D721Med (cell line): ENCODE measurements around the gene COMMD9.

ENCODE experiments used
- DNase-seq: peaks from one replicate; pipeline ENCODE4 v3.0.0; 2011; ENCODE audit warnings: low spot score; ENCODE audit not compliant: insufficient read length
- FAIRE-seq: peaks from 2 replicates; lab custom pipeline; 2011; peaks lifted over from hg19 to GRCh38; lab: Jason Lieb, UNC
- CTCF ChIP-seq: IDR thresholded peaks from 2 replicates; pipeline ENCODE4 v1.5.1; 2012; ENCODE audit warnings: mild to moderate bottlenecking, control low read depth; ENCODE audit not compliant: insufficient read depth; ENCODE audit errors: missing control alignments

Gene COMMD9

DNA sequence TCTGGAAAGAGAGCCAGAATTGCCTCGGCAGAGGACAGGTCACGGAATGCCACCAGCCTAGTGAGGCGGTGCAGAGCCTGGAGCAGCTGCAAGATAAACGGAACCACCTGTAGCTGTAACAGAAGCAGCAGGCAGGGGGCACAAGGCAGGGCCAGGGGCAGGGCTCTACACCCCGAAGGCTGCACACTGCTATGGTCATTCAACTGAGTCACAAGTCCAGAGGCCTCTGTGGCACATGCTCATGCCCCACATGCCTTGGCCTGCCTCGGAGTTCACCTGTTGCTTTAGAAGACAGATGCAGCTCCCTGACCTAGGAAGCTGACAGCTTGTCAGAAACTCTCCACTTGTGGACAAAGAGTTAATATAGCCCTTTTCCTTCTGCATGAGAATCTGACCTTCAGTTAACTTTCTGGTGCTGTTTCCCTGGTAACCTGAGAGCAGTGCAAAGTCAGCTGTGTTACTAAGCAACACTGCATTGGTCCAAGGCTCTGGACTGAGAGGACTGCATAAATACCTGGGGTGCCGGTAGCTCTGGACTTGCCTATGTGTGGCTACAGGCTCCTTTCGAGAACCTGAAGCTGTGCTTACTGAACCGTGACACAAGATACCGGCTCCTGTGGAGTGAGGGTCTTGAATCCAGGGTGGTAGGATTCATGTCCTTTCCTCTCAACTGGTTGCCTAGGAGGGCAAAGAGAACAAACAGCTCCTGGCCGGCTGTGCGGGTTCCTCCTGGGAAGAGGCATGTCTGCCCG is 10.5 kb downstream of the COMMD9 start:
- no peak for FAIRE-seq
- DNase-seq: no peak
- no peak for TF ChIP-seq CTCF

DNA sequence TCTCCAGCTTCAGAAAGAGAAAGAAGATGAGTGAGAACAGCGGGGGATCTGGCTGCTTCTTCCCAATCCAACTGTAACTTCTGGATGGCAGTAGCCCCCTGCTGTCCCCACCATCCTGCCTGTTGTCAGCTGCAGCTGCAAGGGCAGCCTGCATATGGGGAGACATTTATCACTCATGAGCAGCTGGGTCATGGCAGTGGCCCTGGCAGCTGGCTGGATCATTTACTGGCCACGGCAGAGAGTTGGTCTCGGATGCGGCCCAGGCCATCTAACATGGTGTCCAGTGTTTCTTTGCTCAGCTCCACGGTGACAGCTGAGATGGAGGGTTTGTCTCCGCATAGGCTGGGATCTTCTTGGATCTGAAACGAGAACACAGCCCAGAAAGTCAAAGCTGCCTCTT is 14.8 kb downstream of the COMMD9 start:
- FAIRE-seq: no peak

DNA sequence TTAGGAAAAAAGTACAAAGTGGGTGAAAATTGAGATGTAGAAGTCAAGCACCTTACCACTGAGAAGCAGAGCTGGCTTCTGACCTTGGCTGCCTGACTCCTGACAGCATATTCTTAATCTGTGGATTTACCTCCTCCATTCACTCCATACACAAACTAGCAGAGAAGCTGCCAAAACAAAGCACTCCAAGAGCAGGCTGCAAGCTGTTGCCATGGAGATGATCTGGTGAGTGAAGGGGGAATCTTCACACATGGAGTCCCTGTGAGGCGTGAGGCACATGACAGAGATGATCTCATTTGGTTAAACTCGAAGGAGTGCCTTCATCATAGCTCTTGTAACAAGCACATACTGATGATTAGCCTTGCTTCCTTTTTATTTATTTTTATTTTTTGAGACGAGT is 16.1 kb downstream of the COMMD9 start:
- no peak for FAIRE-seq
- TF ChIP-seq CTCF: no peak

More for the DNA sequence above, 14.8 kb downstream of the COMMD9 start:
- DNase-seq: no peak
- TF ChIP-seq CTCF: no peak

GRCh38 chr11:36271794-36272407 is 17.3 kb downstream of the COMMD9 start:
- no peak for FAIRE-seq
- TF ChIP-seq CTCF: no peak
- DNase-seq: no peak

More for the DNA sequence above, 16.1 kb downstream of the COMMD9 start:
- DNase-seq: no peak

- DNase-seq (no peak), FAIRE-seq (no peak)
- TF ChIP-seq CTCF: no peak
Observed at GRCh38 chr11:36270701-36271100, 18.5 kb downstream of the COMMD9 start.

- TF ChIP-seq CTCF: no peak
- FAIRE-seq (no peak), DNase-seq (no peak)
Observed at GRCh38 chr11:36268337-36268985, 20.8 kb downstream of the COMMD9 start.

- TF ChIP-seq CTCF: no peak
- FAIRE-seq: no peak
Observed at GRCh38 chr11:36266767-36267166, 22.5 kb downstream of the COMMD9 start.

More at GRCh38 chr11:36266767-36267166, 22.5 kb downstream of the COMMD9 start:
- DNase-seq: no peak
